ELF-1 (cell line): Measurements from ENCODE around the gene GCSH.

Experiments
- DNase-seq: peaks from one replicate; pipeline ENCODE4 v3.0.0-alpha.2; 2016; ENCODE audit warnings: low read depth, low spot score

GCSH gene

GRCh38 chr16:81105946-81106345 lies 9.8 kb upstream of the GCSH start:
- DNase-seq: no peak

DNA sequence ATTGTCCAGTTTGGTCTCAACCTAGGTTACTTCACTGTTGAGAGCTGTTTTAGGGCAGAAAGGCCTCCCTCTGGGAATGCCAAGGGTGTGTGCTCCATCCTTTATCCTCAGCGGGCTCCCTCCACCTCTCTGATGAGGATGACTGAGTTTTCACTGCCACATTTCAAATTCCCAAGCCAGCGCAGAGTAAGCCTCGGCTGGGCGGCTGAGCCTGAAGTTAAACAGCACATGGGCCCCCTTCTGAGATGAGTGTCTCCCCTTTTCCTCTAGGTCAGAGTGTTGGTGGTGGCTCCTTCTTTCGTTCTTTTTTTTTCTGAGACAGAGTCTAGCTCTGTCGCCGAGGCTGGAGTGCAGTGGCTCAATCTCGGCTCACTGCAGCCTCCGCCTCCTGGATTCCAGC lies 5.5 kb upstream of the GCSH start:
- no peak for DNase-seq

DNA sequence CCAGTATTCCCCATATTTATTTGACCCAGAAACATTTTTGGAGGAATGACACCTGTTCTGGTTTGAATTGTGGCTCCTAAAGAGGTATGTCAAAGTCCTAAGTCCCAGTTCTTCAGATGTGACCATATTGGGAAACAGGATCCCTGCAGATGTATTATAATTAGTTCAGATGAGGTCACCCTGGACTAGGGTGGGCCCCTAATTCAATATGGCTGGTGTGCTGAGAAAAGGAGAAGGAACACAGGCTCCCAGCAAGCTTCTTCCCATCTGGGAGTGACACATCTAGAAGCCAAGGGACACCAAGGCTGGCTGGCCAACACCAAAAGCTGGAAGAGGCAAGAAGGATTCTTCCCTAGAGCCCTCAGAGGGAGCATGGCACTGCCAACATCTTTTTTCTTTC lies 3.8 kb upstream of the GCSH start:
- no peak for DNase-seq

DNA sequence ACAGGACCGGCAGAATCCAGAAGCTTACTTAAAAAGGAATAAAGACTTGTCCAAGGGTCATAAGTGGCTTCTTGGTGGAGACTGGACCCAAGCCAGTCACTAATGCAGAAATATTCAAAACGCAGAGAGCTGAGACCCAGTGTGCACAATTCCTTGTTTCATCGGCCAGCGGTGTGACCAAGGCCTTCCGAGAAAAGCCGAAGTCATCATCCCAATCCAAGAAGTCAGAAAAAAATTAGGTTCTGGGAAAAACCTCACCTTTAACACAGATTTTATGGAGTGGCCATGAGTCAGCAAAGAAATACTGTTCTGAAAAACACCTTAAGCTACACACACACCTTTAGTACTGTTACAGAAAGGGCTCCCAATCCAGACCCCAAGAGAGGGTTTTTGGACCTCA lies 1.0 kb upstream of the GCSH start:
- no peak for DNase-seq

- no peak for DNase-seq
Observed at GRCh38 chr16:81096715-81097208, 567 bp upstream of the GCSH start.

GRCh38 chr16:81095653-81095952 lies 592 bp downstream of the GCSH start:
- DNase-seq: no peak

- DNase-seq: peak; percentile 33
Observed at GRCh38 chr16:81094771-81095251, 1.4 kb downstream of the GCSH start.

GRCh38 chr16:81088836-81089235 lies 7.4 kb downstream of the GCSH start:
- no peak for DNase-seq

DNA sequence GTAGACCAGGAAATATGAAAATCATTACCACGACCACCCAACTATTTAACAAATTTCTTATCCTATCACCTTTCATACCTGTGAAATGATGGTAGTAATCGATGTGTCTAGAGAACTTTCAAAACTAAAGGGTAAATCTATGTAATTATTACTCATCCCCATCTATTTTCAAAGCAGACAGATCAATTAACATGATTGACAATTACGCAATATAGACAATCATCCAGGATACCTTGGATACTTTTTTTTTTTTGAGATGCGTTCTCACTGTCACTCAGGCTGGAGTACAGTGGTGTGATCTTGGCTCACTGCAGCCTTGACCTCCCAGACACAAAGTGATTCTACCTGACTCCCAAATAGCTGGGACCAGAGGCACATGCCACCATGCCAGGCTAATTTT lies 15.2 kb downstream of the GCSH start:
- no peak for DNase-seq

- no peak for DNase-seq
Observed at GRCh38 chr16:81080233-81080632, 16.0 kb downstream of the GCSH start.

GRCh38 chr16:81077076-81077940 lies 18.9 kb downstream of the GCSH start, which contains the start of gene C16orf46:
Gene C16orf46, minus strand, starts transcription at chr16:81077238. Its CDS starts 13,283 bp downstream, at chr16:81063955.
- peak; percentile 99 for DNase-seq

- DNase-seq: no peak
Observed at GRCh38 chr16:81076566-81077075, 19.6 kb downstream of the GCSH start.

DNA sequence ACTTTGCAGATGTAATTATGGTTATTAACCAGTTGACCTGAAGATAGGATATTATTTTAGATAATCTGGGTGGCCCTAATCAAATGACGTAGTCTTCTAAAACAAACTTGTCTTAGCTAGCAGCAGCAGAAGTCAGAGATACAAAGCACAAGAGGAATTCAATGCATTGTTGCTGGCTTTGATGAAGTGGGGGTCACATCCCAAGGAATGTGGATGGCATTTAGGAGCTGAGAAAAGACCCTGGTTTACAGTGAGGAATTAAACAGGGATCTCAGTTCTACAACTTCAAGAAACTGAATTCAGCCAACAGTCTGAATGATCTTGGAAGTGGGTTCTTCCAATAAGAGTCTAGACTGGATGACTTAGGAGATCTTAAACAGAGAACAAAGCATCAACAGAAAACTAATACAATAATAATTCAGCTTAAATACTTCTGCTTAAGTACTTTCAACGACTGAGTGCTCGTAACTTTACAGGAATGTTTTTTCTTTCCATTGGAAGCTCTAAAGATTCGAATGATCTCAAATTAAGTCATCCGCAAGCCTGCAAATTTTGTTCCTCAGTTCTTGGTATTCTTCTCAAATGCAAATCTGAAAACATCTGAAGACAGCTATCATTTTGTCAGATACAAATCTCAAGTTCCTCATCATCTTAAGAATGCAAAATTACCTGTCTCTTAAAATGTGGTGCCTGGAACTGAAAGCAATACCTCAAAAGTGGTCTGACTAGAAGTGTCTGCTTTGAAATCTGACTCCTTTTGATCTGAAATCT lies 22.4 kb downstream of the GCSH start:
- peak; percentile 10 for DNase-seq

DNA sequence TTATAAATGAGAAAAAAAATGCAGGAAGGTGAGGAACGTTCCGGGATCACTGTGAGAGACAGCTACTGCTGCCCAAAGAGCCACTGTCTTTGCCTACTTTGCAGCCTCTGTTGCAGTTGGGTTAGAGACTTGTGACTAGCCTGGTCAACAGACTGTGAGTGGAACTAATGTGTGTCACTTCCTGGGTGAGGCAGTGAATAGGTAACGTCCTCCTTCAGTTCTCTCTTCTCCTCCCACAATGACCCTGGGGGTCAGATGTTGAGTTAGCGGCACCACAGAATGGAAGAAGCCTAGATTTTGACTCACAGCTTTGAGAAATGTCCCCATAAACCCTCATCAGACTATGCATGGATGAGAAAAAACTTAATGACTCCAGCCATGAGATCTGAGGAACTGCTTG lies 24.4 kb downstream of the GCSH start:
- no peak for DNase-seq

DNA sequence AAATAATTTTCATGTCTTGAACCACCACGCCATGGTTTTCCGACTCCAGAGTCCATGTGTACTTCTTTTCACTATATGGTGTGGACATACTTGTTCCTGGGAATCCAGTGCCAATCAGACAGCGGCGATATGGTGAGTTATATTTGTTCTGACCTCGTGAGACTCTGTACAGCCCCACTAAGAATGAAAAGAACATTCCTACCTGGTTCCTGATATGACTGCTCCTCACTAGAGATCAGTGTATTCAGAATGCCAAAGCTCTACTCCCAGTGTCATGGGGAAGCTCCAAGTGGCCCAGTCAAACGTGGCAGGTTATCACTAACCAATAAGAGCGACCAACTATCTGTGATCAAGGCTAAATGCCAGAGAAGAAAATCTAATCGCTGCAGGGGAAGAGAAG lies 25.2 kb downstream of the GCSH start:
- no peak for DNase-seq

DNA sequence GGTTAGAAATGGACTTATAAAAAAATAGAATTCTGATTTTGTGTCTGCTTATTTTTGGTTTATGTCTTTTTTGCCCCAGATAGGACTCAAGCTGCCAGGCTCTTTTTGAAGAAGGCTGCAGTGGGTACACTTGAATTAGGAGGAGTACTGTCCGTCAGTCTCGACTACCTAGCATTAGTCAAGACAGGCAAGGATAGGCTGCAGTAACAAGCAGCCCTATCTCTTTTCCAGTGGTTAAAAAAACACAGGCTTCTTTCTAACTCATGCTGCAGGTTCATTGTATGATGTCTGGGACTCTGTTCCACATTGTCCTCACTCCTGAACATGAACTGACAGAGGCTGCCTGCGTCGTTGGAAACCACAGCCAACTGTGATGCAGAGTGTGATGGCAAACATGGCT lies 27.1 kb downstream of the GCSH start:
- no peak for DNase-seq

- no peak for DNase-seq
Observed at GRCh38 chr16:81067166-81067565, 29.0 kb downstream of the GCSH start.

- DNase-seq: no peak
Observed at GRCh38 chr16:81066681-81067080, 29.5 kb downstream of the GCSH start.

DNA sequence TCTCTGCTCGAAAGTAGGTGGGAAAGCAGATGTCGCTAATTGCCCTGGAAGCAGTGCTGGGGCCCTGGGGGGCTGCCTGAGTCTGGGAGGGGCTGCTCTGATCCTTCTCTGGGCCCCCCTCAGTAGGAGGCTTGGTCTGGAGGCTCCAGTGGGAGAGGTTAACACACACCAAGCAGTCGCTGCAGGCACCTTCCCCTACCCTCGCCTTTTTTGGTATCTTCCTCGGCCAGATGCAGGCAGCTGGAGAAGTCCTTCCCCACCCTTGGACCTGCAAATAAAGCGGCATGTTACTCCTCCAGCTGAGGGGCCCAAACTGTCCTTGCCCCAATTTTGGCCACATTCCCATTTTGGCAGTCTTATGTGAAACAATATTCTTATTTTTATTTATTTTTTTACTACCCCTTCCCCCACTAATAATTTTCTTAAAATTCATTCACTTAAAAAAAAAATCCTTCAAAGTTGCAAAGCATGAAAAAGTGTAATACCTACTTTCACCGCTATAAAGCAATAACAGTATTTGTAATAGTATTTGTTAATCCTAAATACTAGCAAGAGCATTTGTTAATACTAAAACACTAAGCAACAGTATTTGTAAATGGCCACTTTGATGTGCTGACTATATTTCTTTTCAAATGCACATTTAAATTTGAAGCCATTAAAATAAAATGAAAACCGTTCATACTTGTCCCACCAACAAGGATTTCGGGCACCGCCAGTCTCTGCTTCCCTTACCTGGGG lies 34.2 kb downstream of the GCSH start:
- DNase-seq: no peak

- DNase-seq: no peak
Observed at GRCh38 chr16:81061307-81061640, 34.9 kb downstream of the GCSH start.

DNA sequence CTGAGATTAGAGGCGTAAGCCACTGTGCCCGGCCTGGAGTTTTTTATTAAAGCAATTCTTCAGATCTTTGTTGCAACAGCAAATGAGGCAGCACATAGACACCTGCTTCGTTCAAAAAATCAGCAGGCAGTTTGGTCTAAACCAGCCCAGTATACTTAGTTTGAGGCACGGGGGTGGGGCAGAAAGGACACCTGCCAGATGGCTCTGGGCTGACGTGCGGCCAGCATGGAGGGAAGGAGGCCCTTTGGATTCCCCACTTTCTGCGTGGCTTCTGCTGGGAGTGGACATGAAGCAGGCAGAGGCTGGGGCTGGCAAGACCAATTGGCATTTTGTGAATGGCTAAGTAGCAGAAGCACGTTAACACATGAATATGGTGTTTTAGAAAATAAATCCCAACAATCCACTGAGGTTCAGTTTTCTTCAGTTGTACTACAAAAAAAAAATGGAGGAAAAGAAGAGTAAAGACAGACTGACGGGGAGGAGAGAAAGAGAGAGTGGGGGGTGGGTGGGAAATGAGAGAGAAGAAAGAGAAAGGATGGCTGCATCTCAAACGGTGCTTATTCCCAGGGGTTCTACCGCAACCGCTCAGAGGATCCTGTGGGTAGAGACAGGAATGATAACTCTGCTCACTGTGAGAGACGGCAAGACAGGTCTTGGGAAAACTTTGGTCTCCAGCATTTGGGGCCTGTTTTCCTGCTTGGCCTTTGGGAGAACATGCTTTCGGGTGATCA lies 35.5 kb downstream of the GCSH start:
- no peak for DNase-seq
